Right renal cortex interstitium (tissue), 3 donors: ENCODE measurements around the gene TCTA. TPM values are rescaled to one million over a fixed set of nuclear protein-coding genes. Genes with fewer than 3 reads are reported as not detected.
"Not testable (repeated sequence)": the region's sequence is repeated elsewhere in the genome, so short reads cannot be mapped to it uniquely, and the experiment has no call there.

Experiments used
- DNase-seq, 3 donors: peaks; one replicate each; pipeline ENCODE4 v3.0.0-alpha.2; 2013; ENCODE audit warnings: low read depth in 3 of 3, low spot score in 2 of 3
- polyA plus RNA-seq, 3 donors: library from polyadenylated mRNA; unstranded; fragments of 120-200 nt; gene quantifications; one replicate each; pipeline ENCODE4 v1.2.1, GENCODE V29; 2013; ENCODE audit not compliant: insufficient read length in 3 of 3

Gene TCTA
- polyA plus RNA-seq: 10 to 100 TPM; 34.7 to 38.9 (median 36.2) TPM

DNA sequence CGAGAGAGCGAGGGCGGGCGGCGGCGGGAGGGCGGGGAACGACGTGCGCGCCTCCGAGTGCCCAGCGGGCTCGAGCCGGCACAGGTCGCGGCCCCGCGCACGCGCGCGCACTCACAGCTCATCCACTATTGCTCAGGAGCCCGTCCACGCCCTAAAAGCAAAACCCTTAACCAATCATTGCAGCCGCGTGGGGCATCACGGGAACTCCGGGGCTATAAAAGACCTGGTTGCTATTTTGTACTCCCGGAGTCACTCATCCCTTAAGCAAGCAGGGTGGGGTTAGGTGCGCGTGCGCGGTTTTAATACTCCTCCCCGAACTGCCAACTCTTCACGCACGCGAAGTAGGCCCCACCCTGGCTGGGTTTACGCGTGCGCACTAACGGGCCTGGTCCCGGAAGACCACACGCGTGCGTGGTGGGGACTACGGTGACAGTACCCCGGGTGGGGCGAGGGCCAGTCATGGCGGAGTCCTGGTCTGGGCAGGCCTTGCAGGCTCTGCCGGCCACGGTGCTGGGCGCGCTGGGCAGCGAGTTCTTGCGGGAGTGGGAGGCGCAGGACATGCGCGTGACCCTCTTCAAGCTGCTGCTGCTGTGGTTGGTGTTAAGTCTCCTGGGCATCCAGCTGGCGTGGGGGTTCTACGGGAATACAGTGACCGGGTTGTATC is at the start of gene TCTA, which contains the start of gene RHOA:
TCTA (plus strand) TSS at position 456 of the 664 bp plus-strand sequence; CDS start at position 460, 4 bp downstream.
RHOA (minus strand) TSS at position 9 of the 664 bp plus-strand sequence. CDS start 36,387 bp downstream, outside the sequence.
- DNase-seq: peak; percentile 98 to 99 (median 98)

GRCh38 chr3:49362561-49362960 is 49.7 kb upstream of the TCTA start:
- no peak for DNase-seq

GRCh38 chr3:49370585-49371290 is 41.5 kb upstream of the TCTA start:
- DNase-seq: no peak

DNA sequence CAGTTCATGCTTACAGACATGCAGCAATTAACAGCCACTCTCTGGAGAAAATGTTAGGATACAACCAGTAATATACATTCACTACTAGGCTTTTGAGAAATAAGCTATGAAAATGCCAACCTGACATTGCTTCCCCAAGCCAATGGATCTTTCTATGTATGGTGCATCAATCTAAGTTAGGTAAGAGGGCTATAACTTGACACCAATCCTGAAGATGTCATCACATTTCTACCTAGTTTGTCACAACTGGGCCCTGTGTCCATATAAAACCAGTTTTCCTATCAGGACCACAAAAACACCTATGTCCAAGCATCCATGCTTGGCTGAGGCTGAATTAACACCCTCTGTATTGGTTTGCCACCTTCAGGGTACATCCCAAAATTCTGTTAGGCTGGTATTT is 40.3 kb upstream of the TCTA start:
- DNase-seq: no peak

DNA sequence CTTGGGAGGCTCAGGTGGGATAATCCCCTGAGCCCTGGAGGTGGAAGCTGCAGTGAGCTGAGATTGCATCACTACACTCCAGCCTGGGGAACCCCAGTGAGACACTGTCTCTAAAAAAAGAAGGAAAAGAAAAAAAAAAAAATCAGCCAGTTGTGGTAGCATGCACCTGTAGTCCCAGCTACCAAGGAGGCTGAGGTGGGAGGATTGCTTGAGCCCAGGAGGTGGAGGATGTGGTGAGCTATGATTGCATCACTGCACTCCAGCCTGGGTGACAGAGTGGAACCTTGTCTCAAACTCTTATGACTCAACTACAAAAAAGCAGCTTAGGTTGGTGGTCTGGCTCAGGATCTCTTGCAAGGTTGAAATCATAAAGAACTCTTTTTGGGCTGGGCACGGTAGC is 34.7 kb upstream of the TCTA start:
- DNase-seq: no peak

DNA sequence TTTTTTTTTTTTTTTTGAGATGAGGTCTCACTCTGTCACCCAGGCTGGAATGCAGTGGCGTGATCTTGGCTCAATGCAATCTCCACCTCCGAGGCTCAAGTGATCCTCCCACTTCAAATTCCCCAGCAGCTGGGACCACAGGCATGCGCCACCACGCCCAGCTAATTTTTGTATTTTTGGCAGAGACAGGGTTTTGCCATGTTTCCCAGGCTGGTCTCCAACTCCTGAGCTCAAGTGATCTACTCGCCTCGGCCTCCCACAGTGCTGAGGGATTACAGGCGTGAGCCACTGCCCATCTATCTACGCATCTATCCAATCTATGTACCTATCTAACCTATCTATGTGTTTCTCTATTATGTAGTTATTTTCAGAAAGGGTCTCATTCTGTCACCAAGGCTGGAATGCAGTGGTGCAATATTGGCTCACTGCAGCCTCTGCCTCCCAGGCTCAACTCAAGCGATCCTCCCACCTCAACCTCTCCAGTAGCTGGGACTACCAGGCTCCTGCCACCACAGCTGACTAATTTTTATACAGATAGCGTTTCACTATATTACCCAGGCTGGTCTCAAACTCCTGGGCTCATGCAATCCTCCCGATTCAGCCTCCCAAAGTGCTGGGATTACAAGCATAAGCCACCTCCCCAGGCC is 33.9 kb upstream of the TCTA start:
- no peak for DNase-seq

DNA sequence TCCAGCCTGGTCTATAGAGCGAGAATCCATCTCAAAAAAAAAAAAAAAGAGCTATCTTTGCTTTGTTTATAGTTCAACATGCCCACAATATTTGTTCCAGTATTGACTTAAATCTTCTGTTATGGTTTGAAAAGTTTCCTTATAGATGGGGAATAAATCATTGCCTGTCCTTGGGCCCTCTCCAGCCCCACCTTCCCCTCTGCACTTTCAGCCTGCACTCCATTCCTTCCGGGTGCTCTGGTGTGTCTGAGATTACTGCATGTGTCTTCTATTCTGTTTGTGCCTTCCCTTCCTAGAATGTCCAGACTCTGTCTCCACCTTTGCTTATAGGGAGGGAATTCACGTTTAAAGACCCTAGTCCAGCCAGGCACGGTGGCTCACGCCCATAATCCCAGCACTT is 28.8 kb upstream of the TCTA start:
- DNase-seq: no peak

- DNase-seq: no peak
Observed at GRCh38 chr3:49385617-49386016, 26.6 kb upstream of the TCTA start.

DNA sequence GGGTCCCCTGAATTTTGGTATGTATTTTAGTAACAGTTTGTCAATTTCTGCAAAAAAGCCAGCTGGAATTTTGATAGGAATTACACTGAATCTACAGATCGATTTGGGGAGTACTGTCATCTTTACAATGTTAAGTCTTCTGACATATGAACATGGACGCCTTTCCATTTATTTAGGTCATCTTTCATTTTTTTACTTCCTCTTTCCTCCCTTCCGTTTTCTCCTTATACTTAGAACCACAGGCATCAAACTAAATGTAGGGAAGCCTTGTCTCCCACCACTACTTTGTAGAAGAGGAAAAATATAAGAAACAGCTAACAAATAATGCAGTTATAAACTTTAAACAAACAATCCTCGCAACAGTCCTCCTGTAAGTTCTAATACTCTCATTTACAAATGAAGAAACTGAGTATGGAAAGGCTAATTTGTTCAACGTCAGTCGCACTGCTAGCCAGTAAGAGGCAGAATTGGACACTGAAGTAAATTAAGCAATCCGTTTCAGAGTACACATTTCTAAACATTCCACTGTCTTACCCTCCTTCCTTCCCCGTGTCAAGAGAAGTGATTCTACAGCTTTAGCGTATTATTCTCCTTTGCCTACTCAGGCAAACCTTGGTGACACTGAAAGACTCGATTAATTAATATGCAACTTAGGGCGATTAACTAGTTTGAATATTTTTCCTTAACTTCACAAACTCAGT is 26.0 kb upstream of the TCTA start:
- DNase-seq: no peak

DNA sequence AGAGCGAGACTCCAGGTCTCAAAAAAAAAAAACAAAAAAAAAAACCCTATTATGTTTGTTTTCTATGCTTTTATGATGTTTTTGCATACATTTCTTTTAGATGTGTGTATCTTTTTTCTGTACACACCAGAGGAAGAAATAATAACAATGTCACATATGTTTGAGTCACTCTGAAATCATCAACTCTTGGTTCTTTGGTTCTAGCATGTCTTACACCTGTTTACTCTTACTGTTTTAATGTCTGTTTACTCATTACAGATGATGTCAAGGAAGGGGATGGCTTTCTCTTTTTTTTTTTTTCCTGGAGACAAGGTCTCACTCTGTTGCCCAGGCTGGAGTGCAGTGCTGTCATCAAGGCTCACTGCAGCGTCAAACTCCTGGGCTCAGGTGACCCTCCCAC is 24.5 kb upstream of the TCTA start:
- DNase-seq: no peak

- no peak for DNase-seq
Observed at GRCh38 chr3:49388289-49388820, 23.9 kb upstream of the TCTA start.

GRCh38 chr3:49389297-49389696 is 22.9 kb upstream of the TCTA start:
- no peak for DNase-seq

GRCh38 chr3:49391310-49391709 is 20.9 kb upstream of the TCTA start:
- not testable (repeated sequence) for DNase-seq

DNA sequence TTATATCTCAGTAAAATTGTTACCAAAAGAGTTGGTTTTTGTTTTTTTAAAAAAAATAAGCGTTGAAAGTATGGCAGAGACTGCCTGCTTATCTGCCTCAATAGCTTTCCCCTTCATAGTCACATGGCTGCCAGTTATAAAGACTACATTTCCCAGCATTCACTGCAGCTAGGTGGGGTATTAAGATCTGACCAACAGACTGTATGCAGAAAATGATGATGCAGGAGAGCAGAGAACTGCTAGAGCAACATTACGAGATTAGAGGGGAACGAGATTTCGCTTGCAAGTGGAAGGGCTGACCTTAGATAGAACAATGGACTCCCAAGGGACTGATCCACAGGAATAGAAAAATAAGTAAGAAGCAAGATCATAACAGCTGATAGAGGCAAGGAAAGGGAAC is 14.8 kb upstream of the TCTA start:
- no peak for DNase-seq

- DNase-seq: no peak
Observed at GRCh38 chr3:49399461-49399860, 12.8 kb upstream of the TCTA start.

DNA sequence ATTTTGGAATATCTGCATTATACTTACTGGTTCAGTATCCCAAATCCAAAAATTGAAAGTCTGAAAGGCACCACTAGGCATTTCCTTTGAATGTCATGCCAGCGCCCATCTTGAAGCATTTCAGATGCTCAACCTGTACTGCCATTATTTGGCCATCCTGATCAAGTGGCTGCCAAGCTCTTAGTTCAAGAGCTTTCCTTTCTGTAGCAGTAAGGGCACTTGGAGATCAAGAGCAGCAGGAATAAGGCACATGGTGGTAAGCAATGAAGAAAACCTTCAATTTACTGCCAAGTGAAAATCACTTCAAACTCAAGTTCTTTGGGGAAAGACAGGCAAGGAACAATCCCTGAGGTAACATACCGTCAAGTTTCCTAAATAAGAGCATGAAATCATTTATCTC is 10.5 kb upstream of the TCTA start:
- no peak for DNase-seq

- no peak for DNase-seq
Observed at GRCh38 chr3:49403891-49404290, 8.3 kb upstream of the TCTA start.

GRCh38 chr3:49405570-49405969 is 6.7 kb upstream of the TCTA start:
- not testable (repeated sequence) for DNase-seq

DNA sequence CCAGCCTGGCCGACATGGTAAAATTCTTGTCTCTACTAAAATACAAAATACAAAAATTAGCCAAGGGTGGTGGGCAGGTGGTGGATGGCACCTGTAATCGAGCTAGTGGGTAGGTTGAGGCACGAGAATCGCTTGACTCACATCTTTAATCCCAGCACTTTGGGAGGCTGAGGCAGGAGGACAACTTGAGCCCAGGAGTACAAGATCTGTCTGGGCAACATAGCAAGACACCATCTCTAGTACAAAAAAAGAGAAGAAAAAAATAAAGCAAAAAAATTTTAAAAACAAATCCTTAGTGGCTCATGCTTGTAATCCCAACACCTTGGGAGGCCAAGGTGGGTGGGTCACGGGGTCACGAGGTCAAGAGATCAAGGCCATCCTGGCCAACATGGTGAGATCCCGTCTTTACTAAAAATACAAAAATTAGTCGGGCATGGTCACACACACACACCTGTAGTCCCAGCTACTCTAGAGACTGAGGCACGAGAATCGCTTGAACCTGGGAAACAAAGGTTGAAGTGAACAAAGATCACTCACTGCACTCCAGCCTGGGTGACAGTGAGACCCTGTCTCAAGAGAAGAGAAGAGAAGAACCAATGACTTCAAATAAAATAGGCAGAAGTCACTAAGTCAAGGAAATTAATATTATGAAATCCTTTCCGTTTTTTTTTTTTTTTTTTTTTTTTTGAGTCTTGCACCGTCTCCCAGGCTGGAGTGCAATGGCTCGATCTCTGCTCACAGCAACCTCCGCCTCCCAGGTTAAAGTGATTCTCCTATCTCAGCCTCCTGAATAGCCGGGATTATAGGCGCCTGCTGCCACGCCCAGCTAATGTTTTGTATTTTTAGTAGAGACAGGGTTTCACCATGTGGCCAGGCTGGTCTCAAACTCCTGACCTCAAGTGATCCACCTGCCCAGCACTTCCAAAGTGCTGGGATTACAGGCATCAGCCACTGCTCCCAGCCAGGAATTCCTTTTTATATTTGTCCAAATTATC is 5.4 kb upstream of the TCTA start:
- DNase-seq: no peak
